ENCODE data around the gene CCNL2.

CCNL2 gene

GRCh38 chr1:1367315-1367714 is 31.8 kb downstream of the CCNL2 start:
- H3K36me3 ChIP-seq (ENCODE audit: insufficient read depth, low read length) = no peaks in the 10 kb centered on the region
- TF ChIP-seq EZH2phosphoT487 (IDR thresholded peaks at IDR 0.05; ENCODE audit: borderline replicate concordance) (no peak), CTCF (conservative IDR thresholded peaks at IDR 0.05; ENCODE audit: low read length) (no peak)
- no peaks in the 10 kb centered on the region for H3K27me3 ChIP-seq (ENCODE audit: insufficient read depth, low read length, poor library complexity, severe bottlenecking)
- H2AFZ ChIP-seq (ENCODE audit: low read length) = no peak overlapping the region
- H3K9ac ChIP-seq (ENCODE audit: low read depth, low read length, poor library complexity, severe bottlenecking) = no peak overlapping the region
- H3K4me1 ChIP-seq (ENCODE audit: insufficient read depth, low read length, poor library complexity, severe bottlenecking) = peaks cover 12% of the 10 kb centered on the region
- no peaks in the 10 kb centered on the region; the same call in 1 of the 2 replicates for H3K9me3 ChIP-seq (ENCODE audit: insufficient read depth, low read depth, low read length)
- H3K9me2 ChIP-seq (replicated peaks; ENCODE audit: low read depth, low read length) = no peaks in the 10 kb centered on the region
- H3K4me2 ChIP-seq (ENCODE audit: low read depth, low read length, poor library complexity, severe bottlenecking) = no peak overlapping the region
- peaks cover 6% of the 10 kb centered on the region; the same call in 1 of the 2 replicates for H3K79me2 ChIP-seq (ENCODE audit: insufficient read depth, low read length)
- no peak overlapping the region for H3K4me3 ChIP-seq (ENCODE audit: low read length, poor library complexity, severe bottlenecking)
- peaks cover 14% of the 10 kb centered on the region for H4K20me1 ChIP-seq (ENCODE audit: insufficient read depth, low read length, poor library complexity, severe bottlenecking)
- H3F3A ChIP-seq (ENCODE audit: low read depth) = no peaks in the 10 kb centered on the region

- Histone ChIP-seq H3K79me2 (ENCODE audit: insufficient read depth, low read length) (peaks cover 2% of the 10 kb centered on the region; the same call in 1 of the 2 replicates), H3K27me3 (ENCODE audit: insufficient read depth, low read length, poor library complexity, severe bottlenecking) (no peaks in the 10 kb centered on the region), H3K4me3 (ENCODE audit: low read length, poor library complexity, severe bottlenecking) (no peak overlapping the region), H3K9me3 (ENCODE audit: insufficient read depth, low read depth, low read length) (no peaks in the 10 kb centered on the region; the same call in 1 of the 2 replicates), H3K4me2 (ENCODE audit: low read depth, low read length, poor library complexity, severe bottlenecking) (no peak overlapping the region), H3K4me1 (ENCODE audit: insufficient read depth, low read length, poor library complexity, severe bottlenecking) (peaks cover 9% of the 10 kb centered on the region), H3K36me3 (ENCODE audit: insufficient read depth, low read length) (no peaks in the 10 kb centered on the region), H3F3A (ENCODE audit: low read depth) (no peaks in the 10 kb centered on the region), H2AFZ (ENCODE audit: low read length) (no peak overlapping the region), H4K20me1 (ENCODE audit: insufficient read depth, low read length, poor library complexity, severe bottlenecking) (peaks cover 11% of the 10 kb centered on the region), H3K9ac (ENCODE audit: low read depth, low read length, poor library complexity, severe bottlenecking) (no peak overlapping the region), H3K9me2 (replicated peaks; ENCODE audit: low read depth, low read length) (no peaks in the 10 kb centered on the region)
- TF ChIP-seq EZH2phosphoT487 (IDR thresholded peaks at IDR 0.05; ENCODE audit: borderline replicate concordance) = no peak
- TF ChIP-seq CTCF (conservative IDR thresholded peaks at IDR 0.05; ENCODE audit: low read length) = no peak
Measured at GRCh38 chr1:1366699-1367066, 32.5 kb downstream of the CCNL2 start.

- Histone ChIP-seq H2AFZ (ENCODE audit: low read length) (no peak overlapping the region), H3F3A (ENCODE audit: low read depth) (no peaks in the 10 kb centered on the region), H3K79me2 (ENCODE audit: insufficient read depth, low read length) (no peaks in the 10 kb centered on the region), H4K20me1 (ENCODE audit: insufficient read depth, low read length, poor library complexity, severe bottlenecking) (peaks cover 5% of the 10 kb centered on the region), H3K4me1 (ENCODE audit: insufficient read depth, low read length, poor library complexity, severe bottlenecking) (peaks cover 3% of the 10 kb centered on the region), H3K27me3 (ENCODE audit: insufficient read depth, low read length, poor library complexity, severe bottlenecking) (no peaks in the 10 kb centered on the region), H3K9me2 (replicated peaks; ENCODE audit: low read depth, low read length) (no peaks in the 10 kb centered on the region), H3K36me3 (ENCODE audit: insufficient read depth, low read length) (no peaks in the 10 kb centered on the region), H3K4me3 (ENCODE audit: low read length, poor library complexity, severe bottlenecking) (no peak overlapping the region), H3K4me2 (ENCODE audit: low read depth, low read length, poor library complexity, severe bottlenecking) (no peak overlapping the region), H3K9ac (ENCODE audit: low read depth, low read length, poor library complexity, severe bottlenecking) (no peak overlapping the region), H3K9me3 (ENCODE audit: insufficient read depth, low read depth, low read length) (no peaks in the 10 kb centered on the region; the same call in 1 of the 2 replicates)
- no peak for TF ChIP-seq CTCF (conservative IDR thresholded peaks at IDR 0.05; ENCODE audit: low read length)
- no peak for TF ChIP-seq EZH2phosphoT487 (IDR thresholded peaks at IDR 0.05; ENCODE audit: borderline replicate concordance)
Measured at GRCh38 chr1:1365875-1366698, 33.0 kb downstream of the CCNL2 start.
